Measurements from ENCODE around the gene PPL.

The PPL gene

DNA sequence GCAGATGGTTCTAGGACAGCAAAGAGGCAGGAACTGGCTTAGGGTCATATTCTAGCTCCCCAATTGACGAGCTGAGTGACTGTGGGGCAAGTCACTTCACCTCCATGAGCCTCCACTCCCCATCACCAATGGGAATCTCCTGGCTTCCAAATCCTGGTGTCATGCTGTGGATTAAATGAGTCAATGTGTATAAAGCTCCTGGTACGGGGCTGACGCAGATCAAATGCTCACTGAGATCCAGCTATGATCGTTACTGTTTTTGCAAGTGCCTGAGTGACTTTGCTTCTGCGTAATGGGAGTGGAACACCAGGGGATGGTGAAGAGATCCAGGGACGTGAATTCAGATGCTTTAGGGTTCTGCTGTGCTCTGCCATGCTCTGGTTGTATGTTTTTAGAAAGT, 23.6 kb upstream of the PPL start:
- no peak for TF ChIP-seq EGR1 (IDR thresholded peaks at IDR 0.05)
- TF ChIP-seq TCF12 (IDR thresholded peaks at IDR 0.05; ENCODE audit: low read depth): no peak
- no peak for TF ChIP-seq TEAD4 (IDR thresholded peaks at IDR 0.05)
- TF ChIP-seq ZBTB7A (IDR thresholded peaks at IDR 0.05; ENCODE audit: low read depth): no peak
- TF ChIP-seq FOXM1 (IDR thresholded peaks at IDR 0.05; ENCODE audit: borderline replicate concordance, low read depth): no peak
- no peak for TF ChIP-seq EP300 (IDR thresholded peaks at IDR 0.05; ENCODE audit: borderline replicate concordance)
- no peak for TF ChIP-seq RAD21 (IDR thresholded peaks at IDR 0.05; ENCODE audit: low read depth)
- no peak for TF ChIP-seq TAF1 (IDR thresholded peaks at IDR 0.05; ENCODE audit: low read depth)

DNA sequence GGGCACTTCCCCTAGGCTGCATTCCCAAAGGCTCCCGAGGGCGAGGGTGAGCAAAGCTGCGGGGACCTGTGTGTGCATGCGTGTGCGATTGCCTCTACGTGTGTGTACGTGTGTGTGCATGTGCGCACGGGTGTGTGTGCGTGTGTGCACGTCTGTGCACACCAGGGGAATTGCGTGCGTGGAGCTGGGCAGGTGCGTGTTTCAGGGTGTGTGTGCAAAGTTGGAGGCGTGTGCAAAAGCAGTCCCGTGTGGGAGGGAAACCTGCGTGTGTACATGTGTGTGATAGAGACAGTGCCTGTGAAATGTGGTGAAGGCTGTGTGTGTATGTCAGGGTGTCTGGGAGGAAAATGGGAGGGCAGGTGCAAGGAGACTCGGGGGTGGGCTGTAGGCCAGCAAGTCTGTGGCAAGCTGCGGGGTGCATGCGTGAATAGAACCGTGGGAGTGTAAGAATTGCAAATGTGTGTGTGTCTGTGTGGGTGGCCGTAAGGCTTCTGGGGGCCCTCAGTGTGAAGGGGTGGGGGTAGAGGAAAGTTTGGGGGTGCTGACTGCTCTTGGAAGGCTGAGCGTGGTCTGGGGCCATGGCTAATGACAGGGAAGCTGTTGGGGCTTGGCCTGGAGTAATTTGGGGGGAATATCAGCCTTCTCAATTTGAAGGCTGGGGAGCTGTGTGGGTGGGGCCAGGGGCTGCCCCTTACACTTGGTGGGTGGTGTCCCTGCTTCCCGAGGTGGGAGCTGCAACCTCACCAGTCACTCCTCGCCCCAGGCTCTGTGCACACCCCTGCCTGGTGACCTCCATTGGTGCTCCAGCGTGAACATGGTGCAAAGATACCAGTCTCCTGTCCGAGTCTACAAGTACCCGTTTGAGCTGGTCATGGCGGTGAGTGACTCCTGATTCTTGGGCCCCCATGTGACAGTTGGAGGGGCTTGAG, 21.8 kb upstream of the PPL start:
- no peak for TF ChIP-seq TCF12 (IDR thresholded peaks at IDR 0.05; ENCODE audit: low read depth)
- TF ChIP-seq, protein P1, sequence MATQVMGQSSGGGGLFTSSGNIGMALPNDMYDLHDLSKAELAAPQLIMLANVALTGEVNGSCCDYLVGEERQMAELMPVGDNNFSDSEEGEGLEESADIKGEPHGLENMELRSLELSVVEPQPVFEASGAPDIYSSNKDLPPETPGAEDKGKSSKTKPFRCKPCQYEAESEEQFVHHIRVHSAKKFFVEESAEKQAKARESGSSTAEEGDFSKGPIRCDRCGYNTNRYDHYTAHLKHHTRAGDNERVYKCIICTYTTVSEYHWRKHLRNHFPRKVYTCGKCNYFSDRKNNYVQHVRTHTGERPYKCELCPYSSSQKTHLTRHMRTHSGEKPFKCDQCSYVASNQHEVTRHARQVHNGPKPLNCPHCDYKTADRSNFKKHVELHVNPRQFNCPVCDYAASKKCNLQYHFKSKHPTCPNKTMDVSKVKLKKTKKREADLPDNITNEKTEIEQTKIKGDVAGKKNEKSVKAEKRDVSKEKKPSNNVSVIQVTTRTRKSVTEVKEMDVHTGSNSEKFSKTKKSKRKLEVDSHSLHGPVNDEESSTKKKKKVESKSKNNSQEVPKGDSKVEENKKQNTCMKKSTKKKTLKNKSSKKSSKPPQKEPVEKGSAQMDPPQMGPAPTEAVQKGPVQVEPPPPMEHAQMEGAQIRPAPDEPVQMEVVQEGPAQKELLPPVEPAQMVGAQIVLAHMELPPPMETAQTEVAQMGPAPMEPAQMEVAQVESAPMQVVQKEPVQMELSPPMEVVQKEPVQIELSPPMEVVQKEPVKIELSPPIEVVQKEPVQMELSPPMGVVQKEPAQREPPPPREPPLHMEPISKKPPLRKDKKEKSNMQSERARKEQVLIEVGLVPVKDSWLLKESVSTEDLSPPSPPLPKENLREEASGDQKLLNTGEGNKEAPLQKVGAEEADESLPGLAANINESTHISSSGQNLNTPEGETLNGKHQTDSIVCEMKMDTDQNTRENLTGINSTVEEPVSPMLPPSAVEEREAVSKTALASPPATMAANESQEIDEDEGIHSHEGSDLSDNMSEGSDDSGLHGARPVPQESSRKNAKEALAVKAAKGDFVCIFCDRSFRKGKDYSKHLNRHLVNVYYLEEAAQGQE (IDR thresholded peaks at IDR 0.05; ENCODE audit: low read depth): no peak
- TF ChIP-seq FOXM1 (IDR thresholded peaks at IDR 0.05; ENCODE audit: borderline replicate concordance, low read depth): no peak
- TF ChIP-seq TEAD4 (IDR thresholded peaks at IDR 0.05): no peak
- no peak for TF ChIP-seq ZBTB7A (IDR thresholded peaks at IDR 0.05; ENCODE audit: low read depth)
- no peak for TF ChIP-seq NFIC (IDR thresholded peaks at IDR 0.05)
- no peak for TF ChIP-seq CEBPB (IDR thresholded peaks at IDR 0.05)
- TF ChIP-seq, protein P2, sequence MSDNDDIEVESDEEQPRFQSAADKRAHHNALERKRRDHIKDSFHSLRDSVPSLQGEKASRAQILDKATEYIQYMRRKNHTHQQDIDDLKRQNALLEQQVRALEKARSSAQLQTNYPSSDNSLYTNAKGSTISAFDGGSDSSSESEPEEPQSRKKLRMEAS (IDR thresholded peaks at IDR 0.05): no peak
- TF ChIP-seq TAF1 (IDR thresholded peaks at IDR 0.05; ENCODE audit: low read depth): no peak
- no peak for TF ChIP-seq CREB1 (IDR thresholded peaks at IDR 0.05; ENCODE audit: low read depth)
- TF ChIP-seq EP300 (IDR thresholded peaks at IDR 0.05; ENCODE audit: borderline replicate concordance): no peak
- no peak for TF ChIP-seq EGR1 (IDR thresholded peaks at IDR 0.05)
- TF ChIP-seq, protein P3, sequence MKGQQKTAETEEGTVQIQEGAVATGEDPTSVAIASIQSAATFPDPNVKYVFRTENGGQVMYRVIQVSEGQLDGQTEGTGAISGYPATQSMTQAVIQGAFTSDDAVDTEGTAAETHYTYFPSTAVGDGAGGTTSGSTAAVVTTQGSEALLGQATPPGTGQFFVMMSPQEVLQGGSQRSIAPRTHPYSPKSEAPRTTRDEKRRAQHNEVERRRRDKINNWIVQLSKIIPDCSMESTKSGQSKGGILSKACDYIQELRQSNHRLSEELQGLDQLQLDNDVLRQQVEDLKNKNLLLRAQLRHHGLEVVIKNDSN (IDR thresholded peaks at IDR 0.05): no peak
- no peak for TF ChIP-seq YY1 (IDR thresholded peaks at IDR 0.05; ENCODE audit: low read depth)
- TF ChIP-seq RAD21 (IDR thresholded peaks at IDR 0.05; ENCODE audit: low read depth): no peak

DNA sequence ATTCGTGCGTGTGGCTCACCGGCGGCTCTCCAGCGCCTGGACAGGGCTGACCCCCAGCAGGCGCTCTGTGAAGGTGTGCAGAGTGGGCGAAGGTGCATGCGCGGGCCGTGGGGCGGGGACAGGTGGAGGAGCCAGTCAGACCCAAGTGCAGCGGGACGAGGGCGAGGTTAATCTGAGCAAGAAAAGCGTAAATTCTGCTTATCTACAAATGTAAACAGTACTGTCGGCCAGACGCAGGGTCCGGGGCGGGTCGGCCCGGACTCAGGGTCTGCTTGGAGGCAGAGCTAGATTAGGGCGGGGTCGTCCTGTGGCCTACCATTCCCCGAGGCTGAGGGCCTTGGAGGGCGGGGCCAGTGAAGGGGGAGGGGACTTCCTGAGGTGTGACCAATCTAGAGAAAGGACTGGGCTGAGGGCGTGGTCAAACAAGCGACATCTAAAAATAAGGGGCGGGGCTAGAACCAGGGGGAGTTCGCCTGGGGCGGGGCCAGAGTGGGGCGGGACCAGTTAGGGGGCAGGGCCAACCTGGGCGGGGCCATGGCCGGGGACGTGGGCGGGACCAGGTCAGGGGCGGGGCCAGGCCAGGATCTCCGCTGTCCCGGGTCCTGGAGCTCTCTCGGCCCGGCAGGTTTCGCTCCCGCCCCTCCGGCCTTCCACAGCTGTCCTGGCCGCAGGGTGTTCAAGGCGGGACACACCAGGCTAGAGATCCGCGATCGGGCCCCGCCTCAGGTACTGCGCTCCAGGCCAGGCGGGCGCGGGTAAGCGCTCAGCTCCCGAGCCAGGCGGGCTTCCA, 21.0 kb upstream of the PPL start, which contains the start of gene SEC14L5:
Gene SEC14L5 (plus strand): TSS at position 611 of the 790 bp plus-strand sequence. CDS start 994 bp downstream, outside the sequence.
- no peak for TF ChIP-seq FOXM1 (IDR thresholded peaks at IDR 0.05; ENCODE audit: borderline replicate concordance, low read depth)
- TF ChIP-seq ZBTB7A (IDR thresholded peaks at IDR 0.05; ENCODE audit: low read depth): peak; percentile 86
- no peak for TF ChIP-seq CEBPB (IDR thresholded peaks at IDR 0.05)
- peak; percentile 63 for TF ChIP-seq YY1 (IDR thresholded peaks at IDR 0.05; ENCODE audit: low read depth)
- TF ChIP-seq CREB1 (IDR thresholded peaks at IDR 0.05; ENCODE audit: low read depth): no peak
- TF ChIP-seq, protein P3 (IDR thresholded peaks at IDR 0.05): no peak
- TF ChIP-seq TAF1 (IDR thresholded peaks at IDR 0.05; ENCODE audit: low read depth): peak; percentile 53; the same call in 1 of the 2 replicates
- TF ChIP-seq NFIC (IDR thresholded peaks at IDR 0.05): no peak
- no peak for TF ChIP-seq EP300 (IDR thresholded peaks at IDR 0.05; ENCODE audit: borderline replicate concordance)
- no peak for TF ChIP-seq RAD21 (IDR thresholded peaks at IDR 0.05; ENCODE audit: low read depth)
- no peak for TF ChIP-seq TEAD4 (IDR thresholded peaks at IDR 0.05)
- 0 out of 2 replicates have a peak, but pooled peaks have one; percentile 29 for TF ChIP-seq TCF12 (IDR thresholded peaks at IDR 0.05; ENCODE audit: low read depth)
- TF ChIP-seq, protein P1 (IDR thresholded peaks at IDR 0.05; ENCODE audit: low read depth): peak; percentile 85
- TF ChIP-seq, protein P2 (IDR thresholded peaks at IDR 0.05): peak; percentile 78
- 0 out of 2 replicates have a peak, but pooled peaks have one; percentile 11 for TF ChIP-seq EGR1 (IDR thresholded peaks at IDR 0.05)

DNA sequence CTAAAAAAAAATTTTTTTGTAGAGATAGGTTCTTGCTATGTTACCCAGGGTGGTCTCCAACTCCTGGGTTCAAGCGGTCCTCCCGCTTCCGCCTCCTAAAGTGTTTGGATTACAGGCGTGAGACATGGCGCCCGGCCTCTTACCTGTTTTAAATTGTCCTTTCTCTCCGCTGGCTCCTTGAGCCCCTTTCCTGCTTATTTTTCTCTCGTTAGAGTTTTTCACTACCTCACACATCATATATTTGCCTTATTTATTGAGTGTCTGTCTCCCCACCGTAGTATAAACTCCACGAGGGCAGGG, 20.4 kb upstream of the PPL start:
- no peak for TF ChIP-seq ZBTB7A (IDR thresholded peaks at IDR 0.05; ENCODE audit: low read depth)
- TF ChIP-seq FOXM1 (IDR thresholded peaks at IDR 0.05; ENCODE audit: borderline replicate concordance, low read depth): no peak
- TF ChIP-seq TAF1 (IDR thresholded peaks at IDR 0.05; ENCODE audit: low read depth): no peak
- TF ChIP-seq, protein P3 (IDR thresholded peaks at IDR 0.05): no peak
- TF ChIP-seq EGR1 (IDR thresholded peaks at IDR 0.05): no peak
- TF ChIP-seq CREB1 (IDR thresholded peaks at IDR 0.05; ENCODE audit: low read depth): no peak
- no peak for TF ChIP-seq EP300 (IDR thresholded peaks at IDR 0.05; ENCODE audit: borderline replicate concordance)
- TF ChIP-seq RAD21 (IDR thresholded peaks at IDR 0.05; ENCODE audit: low read depth): no peak
- TF ChIP-seq YY1 (IDR thresholded peaks at IDR 0.05; ENCODE audit: low read depth): no peak
- no peak for TF ChIP-seq TEAD4 (IDR thresholded peaks at IDR 0.05)
- TF ChIP-seq CEBPB (IDR thresholded peaks at IDR 0.05): no peak
